Left colon (tissue), 2 donors: ENCODE measurements around the gene PMEPA1. TPM values are rescaled to one million over a fixed set of nuclear protein-coding genes. Genes with fewer than 3 reads are reported as not detected.

Experiments used
- ATAC-seq: fragments of 200-7000 bp; cut with Tn5 transposase; one replicate; pipeline ENCODE4 v1.9.1; 2020; ENCODE audit warnings: mild to moderate bottlenecking, moderate library complexity
- DNase-seq, 2 donors: peaks; one replicate each; pipeline ENCODE4 v3.0.0-alpha.2; 2020
- intact Hi-C, 2 donors: fragments of 100-400 bp; cut with DNase I in 1 of 2; cut with micrococcal nuclease in 1 of 2; formaldehyde crosslinking; loops; one replicate each; pipeline versions ENCODE4 v1.11.2 to v1.14.0; 2022; cut with DNase I, micrococcal nuclease
- total RNA-seq, 2 donors: library from RNA; stranded (reverse); fragmentation: NEBNext Ultra II Directional; extraction: Animal tissue kit (Norgen Biotek cat#: 25700); gene quantifications; one replicate each; pipeline ENCODE4 v1.2.1, GENCODE V29; 2021
- donor health status: DM: no; HTN: no; CAD: no.
- donor health status: DM: yes; HTN: yes; CAD: no.

PMEPA1 gene
- total RNA-seq, 2 donors from 2014 or later, result 15.0 to 41.6 TPM

GRCh38 chr20:57659517-57660180, 50.2 kb downstream of the PMEPA1 start:
- ATAC-seq (no peak), DNase-seq (peak in 1 of 2 donors; percentile 3)
- intact Hi-C loops, result loop anchor here in 1 of 2 donors (10.0 kb wide), 1 partner anchor 425 kb away; no protein-coding TSS in a partner anchor

DNA sequence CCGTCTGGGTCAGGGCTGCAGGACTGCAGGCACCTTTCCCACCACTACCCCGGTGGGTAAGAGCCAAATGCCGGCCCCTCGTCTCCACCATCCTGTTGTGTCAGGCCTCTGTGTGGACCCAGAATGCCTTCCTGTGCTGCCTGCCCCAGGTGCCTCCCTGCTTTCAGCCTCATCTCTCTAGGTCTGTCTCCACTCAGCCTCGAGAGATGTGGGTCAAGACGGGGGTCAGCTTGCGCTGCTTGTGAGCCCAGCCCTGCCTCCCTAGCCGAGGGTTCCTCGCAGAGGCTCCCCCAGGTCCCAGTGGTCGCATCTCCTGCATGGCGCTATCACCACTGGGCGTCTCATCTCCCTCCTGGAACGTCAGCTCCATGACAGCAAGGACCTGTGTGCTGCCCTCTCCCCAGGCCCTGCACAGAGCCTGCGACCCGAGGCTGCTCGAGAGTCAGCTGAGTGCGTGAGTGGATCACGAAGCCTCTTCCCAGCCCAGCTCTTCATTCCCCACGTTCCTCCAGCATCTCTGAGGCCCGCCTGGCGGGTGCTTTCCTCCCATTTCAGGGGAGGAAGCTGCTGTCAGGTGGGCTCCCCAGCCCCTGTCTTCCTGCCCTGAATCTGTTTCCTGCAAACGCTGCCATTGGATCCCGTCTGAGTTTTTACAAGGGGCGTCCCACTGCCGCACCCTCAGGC, 50.8 kb downstream of the PMEPA1 start:
- no peak for ATAC-seq
- peak in 1 of 2 donors; percentile 17 for DNase-seq
- intact Hi-C loops, result loop anchor here in 1 of 2 donors (10.0 kb wide), 1 partner anchor 426 kb away; no protein-coding TSS in a partner anchor

GRCh38 chr20:57658447-57658832, 51.4 kb downstream of the PMEPA1 start:
- DNase-seq, result no peak
- intact Hi-C loops, result loop anchor here in 1 of 2 donors (10.0 kb wide), 1 partner anchor 426 kb away; no protein-coding TSS in a partner anchor
- no peak for ATAC-seq

- DNase-seq (peak in 1 of 2 donors; percentile 70), ATAC-seq (peak; percentile 83)
- intact Hi-C loops, result loop anchor here in 1 of 2 donors (10.0 kb wide), 1 partner anchor 427 kb away; no protein-coding TSS in a partner anchor
These were observed 52.0 kb downstream of the PMEPA1 start for GRCh38 chr20:57657535-57658446.

DNA sequence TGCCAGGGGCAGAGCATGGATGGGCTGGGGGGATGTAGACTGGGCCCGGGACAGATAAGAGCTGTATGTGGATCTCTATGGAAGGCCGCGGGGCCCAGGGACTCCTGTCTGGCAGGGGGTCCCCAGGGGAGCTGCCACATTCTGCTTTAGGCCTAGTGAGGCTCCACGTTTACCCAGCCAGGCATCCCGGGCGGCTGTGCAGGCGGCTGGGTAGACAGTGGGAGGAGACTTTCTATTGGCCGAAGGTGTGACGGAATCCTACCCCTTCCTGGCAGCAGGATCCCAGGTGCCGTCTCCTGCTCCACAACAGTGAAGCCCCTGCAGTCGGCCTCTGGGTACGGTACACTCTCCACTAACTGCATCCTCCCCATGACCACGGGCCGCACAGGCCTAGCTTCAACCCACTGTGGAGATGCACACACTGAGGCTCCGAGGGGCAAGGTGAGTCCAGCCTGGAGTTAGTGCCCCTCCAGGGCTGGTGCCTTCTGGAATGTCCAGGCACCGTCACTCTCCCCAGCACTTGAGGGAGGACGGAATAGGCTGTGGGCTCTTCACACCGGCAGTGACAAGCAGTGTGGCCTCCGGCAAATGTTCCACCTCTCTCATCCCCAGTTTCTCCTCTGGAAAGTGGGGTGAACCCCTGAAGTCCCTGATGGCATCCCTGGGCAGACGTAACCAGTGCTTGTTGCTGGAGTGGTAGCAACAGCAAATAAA, 52.8 kb downstream of the PMEPA1 start:
- DNase-seq, result peak in 1 of 2 donors; percentile 4
- intact Hi-C loops, result loop anchor here in 1 of 2 donors (10.0 kb wide), 1 partner anchor 428 kb away; no protein-coding TSS in a partner anchor
- no peak for ATAC-seq

DNA sequence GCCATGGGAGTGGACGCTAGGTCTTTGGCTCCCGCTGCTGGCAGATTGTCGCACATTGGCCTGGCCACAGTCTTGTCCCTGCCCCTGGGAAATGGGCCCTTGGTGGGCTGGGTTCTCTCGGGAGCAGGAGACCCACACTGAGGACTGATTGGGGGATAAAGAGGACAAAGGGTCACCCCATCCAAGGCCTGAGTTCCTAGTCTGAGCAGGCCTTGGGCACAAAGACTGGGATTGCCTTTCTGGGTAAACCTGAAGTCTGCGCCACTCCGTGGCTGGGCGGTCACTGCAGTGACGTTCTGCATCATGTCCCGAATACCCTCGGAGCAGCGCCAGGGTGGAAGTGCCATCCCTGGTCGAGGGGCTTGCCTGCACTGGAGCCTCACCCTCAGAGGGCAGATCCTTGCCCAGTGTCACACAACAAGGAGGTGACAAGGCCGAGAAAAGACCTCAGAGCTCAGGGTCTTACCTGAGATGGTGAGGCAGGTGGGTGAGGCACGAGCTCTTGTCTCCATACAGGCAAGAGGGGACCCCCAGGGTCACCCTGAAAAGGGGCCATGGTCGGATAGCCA, 53.5 kb downstream of the PMEPA1 start:
- DNase-seq, result no peak
- intact Hi-C loops, result loop anchor here in 1 of 2 donors (10.0 kb wide), 1 partner anchor 428 kb away; no protein-coding TSS in a partner anchor
- ATAC-seq, result no peak

- intact Hi-C loops, result loop anchor here in 1 of 2 donors (10.0 kb wide), 1 partner anchor 429 kb away; no protein-coding TSS in a partner anchor
- ATAC-seq (no peak), DNase-seq (no peak)
These were observed 54.0 kb downstream of the PMEPA1 start for GRCh38 chr20:57655809-57656155.

DNA sequence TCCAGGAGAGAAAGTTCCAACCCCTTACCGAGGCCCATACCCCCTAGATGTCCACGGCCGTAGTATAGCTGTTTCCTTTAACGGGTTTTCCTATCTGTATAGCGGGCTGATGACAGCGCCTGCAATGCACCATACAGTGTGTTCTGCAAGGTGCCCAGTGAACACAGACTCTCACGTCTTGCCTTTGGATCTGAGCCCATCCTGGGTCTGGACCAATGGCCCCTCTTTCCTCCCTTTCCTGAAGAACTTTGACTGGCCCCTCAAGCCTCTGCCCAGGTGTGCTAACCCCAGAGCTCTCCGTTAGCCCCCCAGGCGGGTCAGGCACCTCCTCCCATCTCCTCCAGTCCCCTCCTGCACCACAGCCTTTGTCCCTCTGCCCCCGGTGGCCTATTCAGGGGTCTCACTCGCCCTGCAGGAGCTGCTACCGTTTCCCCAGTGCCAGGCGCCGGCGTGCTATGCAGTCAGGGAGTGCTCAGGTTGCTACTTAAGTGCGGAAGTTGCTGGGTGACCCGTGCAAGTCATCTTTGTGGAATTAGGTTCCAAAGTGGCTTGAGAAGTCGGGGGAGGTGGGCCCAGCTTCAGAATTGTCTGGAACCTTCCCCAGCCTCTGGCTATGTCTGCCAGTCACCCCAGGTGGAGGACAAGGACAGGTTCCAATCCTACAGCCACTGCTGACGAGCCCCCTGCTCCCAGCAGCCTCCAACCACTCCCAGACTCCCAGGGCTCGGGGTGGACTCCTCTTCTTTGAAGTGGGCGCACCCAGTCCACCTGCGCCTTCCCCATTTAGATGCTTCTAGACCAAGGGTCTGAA, 54.6 kb downstream of the PMEPA1 start:
- ATAC-seq (no peak), DNase-seq (peak in 1 of 2 donors; percentile 11)
- intact Hi-C loops, result loop anchor here in 1 of 2 donors (10.0 kb wide), 1 partner anchor 430 kb away; no protein-coding TSS in a partner anchor

DNA sequence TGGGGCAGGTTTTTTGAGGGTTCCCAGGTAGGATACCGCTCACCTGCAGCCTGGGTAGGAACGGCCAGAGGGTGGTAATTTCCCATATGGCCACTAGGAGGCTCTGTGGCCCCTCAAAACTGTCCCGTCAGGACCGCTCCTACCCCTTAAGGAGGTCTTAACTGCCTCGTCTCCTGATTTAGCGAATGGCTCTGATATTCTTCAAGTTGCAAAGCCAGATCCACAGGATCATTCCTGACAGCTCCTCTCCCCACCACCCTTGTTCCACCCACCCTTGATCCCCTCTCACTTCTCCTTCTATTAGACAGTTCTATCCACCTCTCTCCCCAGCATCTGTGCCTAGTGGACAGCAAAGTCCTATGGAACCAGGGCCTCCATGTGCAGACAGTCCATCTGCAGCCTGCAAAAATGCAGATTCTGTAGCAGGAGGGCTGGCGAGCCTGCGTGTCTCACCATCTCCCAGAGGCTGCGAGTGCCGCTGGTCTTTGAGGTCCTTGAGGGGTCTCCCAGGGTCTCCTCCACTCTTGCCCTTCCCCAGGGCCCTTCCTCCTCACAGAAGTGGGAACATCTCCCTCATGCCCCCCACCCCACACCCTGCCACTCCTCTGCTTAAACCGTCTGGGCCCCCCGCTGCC, 55.3 kb downstream of the PMEPA1 start:
- peak in 1 of 2 donors; percentile 62 for DNase-seq
- ATAC-seq, result peak; percentile 72
- intact Hi-C loops, result loop anchor here in 1 of 2 donors (10.0 kb wide), 1 partner anchor 430 kb away; no protein-coding TSS in a partner anchor

GRCh38 chr20:57653910-57654309, 55.9 kb downstream of the PMEPA1 start:
- ATAC-seq (no peak), DNase-seq (peak in 1 of 2 donors; percentile 6)
- intact Hi-C loops, result loop anchor here in 1 of 2 donors (10.0 kb wide), 1 partner anchor 431 kb away; no protein-coding TSS in a partner anchor

GRCh38 chr20:57653546-57653900, 56.3 kb downstream of the PMEPA1 start:
- intact Hi-C loops, result loop anchor here in 1 of 2 donors (10.0 kb wide), 1 partner anchor 431 kb away; no protein-coding TSS in a partner anchor
- DNase-seq (peak in 1 of 2 donors; percentile 4), ATAC-seq (no peak)

DNA sequence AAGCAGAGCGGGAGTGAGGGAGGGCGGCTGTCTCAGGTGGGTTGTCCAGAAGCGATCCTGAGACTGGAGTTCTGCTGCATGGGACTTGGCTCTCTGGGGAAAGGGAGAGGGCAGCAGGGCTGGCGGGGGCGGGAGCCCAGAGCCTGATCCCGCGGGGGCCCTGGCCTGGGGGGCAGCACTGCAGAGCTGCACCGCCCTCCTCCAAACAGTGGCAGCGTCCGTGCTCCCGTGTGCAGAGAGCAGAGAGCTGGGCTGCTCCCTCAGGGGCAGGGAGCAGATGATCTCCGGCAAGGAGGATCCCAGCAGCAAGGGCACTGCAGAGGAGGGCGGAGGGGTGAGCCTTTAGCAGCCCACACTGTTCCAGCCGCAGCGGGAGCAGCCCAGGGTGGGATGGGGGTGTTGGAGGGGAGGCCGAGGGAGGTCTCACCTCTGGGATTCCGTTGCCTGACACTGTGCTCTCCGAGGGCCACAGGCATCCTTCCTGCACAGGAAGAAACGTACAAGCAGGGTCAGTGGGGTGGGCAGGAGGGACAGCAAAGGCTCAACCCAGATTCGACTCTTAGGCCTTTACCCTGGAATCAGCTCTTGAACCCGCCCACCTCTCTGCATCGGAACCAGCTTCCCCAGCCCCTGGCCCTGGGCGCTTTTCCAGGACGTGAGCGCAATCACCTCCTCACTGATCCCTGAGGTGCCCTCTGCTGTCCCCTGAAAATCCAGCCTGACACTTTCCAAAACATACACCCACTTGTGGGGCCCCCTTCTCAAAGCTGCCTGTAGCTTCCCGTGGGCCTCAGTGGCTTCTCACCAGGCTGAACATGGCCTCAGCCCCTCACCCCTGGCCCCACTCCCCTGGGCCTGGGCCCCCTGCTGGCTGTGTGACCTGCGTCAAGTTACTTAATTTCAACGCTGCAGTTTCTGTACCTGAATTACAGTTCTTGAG, 56.9 kb downstream of the PMEPA1 start:
- ATAC-seq (no peak), DNase-seq (peak in 1 of 2 donors; percentile 3)
- intact Hi-C loops, result loop anchor here in 1 of 2 donors (10.0 kb wide), 1 partner anchor 432 kb away; no protein-coding TSS in a partner anchor

DNA sequence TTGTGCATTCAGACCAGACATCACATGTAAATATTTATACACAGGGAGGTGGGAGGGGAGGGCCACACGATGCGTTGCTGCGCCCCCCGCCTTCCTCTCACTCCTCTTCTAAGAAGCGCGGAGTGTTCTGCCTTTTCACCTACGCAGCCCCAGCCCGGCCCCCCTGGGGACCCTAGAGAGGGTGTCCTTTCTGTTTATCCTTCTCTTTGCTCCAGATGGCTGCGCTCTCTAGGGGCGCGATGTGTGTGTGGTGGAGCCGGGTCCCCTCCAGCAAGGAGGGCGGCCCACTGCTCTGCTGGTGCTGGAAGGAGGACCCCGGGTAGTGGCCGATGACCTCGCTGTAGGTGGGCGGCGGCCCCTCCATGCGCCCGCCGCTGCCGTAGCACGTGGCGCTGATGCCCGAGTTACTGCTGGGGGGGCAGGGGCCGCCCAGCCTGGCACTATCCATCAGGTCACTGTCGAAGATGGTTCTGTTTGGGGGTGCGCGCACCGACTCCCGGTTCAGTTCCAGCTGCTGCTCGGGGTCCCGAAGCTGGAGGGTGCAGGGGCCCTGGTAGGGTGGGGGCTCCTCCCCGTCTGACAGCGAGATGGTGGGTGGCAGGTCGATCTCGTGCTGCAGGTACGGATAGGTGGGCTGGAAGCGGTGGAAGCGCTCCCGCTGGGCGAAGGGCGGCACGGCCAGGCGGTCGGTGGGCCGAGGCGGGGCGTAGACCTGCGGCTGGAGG, 57.8 kb downstream of the PMEPA1 start:
- DNase-seq, result peak in 1 of 2 donors; percentile 8
- no peak for ATAC-seq
- intact Hi-C loops, result loop anchor here in 1 of 2 donors (10.0 kb wide), 1 partner anchor 433 kb away; no protein-coding TSS in a partner anchor

DNA sequence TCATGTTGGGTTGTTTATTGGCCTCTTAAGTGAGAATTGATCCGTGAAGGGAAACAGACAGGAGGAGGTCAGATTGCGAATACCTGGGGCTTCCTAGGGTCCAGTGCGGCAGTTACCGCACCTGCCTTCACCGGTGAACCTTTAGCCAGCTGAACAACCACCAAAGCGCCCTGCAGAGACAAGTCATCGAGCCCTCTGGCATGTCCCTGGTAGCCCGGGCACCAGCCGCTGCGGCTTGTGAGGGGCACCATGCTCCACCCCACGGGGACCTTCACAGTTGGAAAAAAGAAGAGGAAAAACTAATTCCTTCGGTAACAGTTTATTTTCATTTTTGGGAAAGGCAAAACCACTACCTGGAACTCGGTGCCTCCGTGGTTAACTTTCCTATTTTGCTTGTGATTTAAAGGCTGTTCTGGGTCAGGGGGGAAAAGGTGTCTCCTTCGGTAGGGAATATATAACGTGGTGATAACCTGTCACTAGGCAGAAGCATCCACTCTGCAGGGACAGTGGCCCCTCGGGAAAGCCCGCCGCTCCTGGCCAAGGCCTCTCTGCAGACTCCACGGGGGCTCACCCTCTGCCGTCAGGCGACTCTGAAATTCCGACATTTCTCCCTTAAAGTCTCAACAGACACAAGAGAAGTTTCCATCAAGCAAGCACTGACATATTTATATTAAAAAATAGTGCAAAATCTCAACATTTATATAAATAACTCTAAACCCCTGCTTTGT, 58.9 kb downstream of the PMEPA1 start:
- DNase-seq (no peak), ATAC-seq (no peak)
- intact Hi-C loops, result loop anchor here in 1 of 2 donors (10.0 kb wide), 1 partner anchor 434 kb away; no protein-coding TSS in a partner anchor
